ENCODE results near the gene SLC35B1. TPM values are rescaled to one million over a fixed set of nuclear protein-coding genes. Genes with fewer than 3 reads are reported as not detected.
A peak's percentile ranks its signal among the peaks of the same experiment; 100 is the strongest.

The SLC35B1 gene
- total RNA-seq: 67.4 and 72.2 TPM in 2 replicates
- long read RNA-seq, transcript SLC35B1-220 (9 exons, 1,611 nt): major isoform, 40 of 88 reads
- long read RNA-seq, transcript SLC35B1-209 (9 exons, 1,320 nt): minor isoform, 16 of 88 reads
- long read RNA-seq, partial matches to known transcripts: 2 of 88 reads
- long read RNA-seq, other reads (novel, unspliced or antisense): 30 of 88 reads

GRCh38 chr17:49707608-49708514, at the start of gene SLC35B1:
Gene SLC35B1, minus strand, starts transcription at chr17:49707964. Its CDS starts 131 bp downstream, at chr17:49707833.
- peak; percentile 93 for DNase-seq (ENCODE audit: low spot score, unreplicated experiment)
- H3K4me3 Mint-ChIP-seq (ENCODE audit: low read depth): peak within 1 kb of the TSS; percentile 94
- TF ChIP-seq CTCF (IDR thresholded peaks at IDR 0.05; ENCODE audit: unreplicated experiment): peak; percentile 80
- peak within 1 kb of the TSS; percentile 100 for H3K27ac Mint-ChIP-seq
- H3K4me1 Mint-ChIP-seq (ENCODE audit: low read depth): peaks cover 11% of the 10 kb centered on the region
- no peaks in the 10 kb centered on the region for H3K27me3 Mint-ChIP-seq
- peaks cover 6% of the 10 kb centered on the region for H3K36me3 Mint-ChIP-seq (ENCODE audit: insufficient read depth)
- H3K9me3 Mint-ChIP-seq (ENCODE audit: low read depth): no peaks in the 10 kb centered on the region

- TF ChIP-seq CTCF (IDR thresholded peaks at IDR 0.05; ENCODE audit: unreplicated experiment): no peak
- no peak for DNase-seq (ENCODE audit: low spot score, unreplicated experiment)
- H3K27me3 Mint-ChIP-seq: no peaks in the 10 kb centered on the region
- peaks cover 4% of the 10 kb centered on the region for H3K4me1 Mint-ChIP-seq (ENCODE audit: low read depth)
- H3K9me3 Mint-ChIP-seq (ENCODE audit: low read depth): no peaks in the 10 kb centered on the region
- no peak overlapping the region for H3K4me3 Mint-ChIP-seq (ENCODE audit: low read depth)
- no peak overlapping the region for H3K27ac Mint-ChIP-seq
- H3K36me3 Mint-ChIP-seq (ENCODE audit: insufficient read depth): peaks cover 2% of the 10 kb centered on the region
Observed at GRCh38 chr17:49757151-49757777, 49.5 kb upstream of the SLC35B1 start.

GRCh38 chr17:49756323-49757150, 48.8 kb upstream of the SLC35B1 start:
- no peaks in the 10 kb centered on the region for H3K27me3 Mint-ChIP-seq
- no peak overlapping the region for H3K4me3 Mint-ChIP-seq (ENCODE audit: low read depth)
- no peaks in the 10 kb centered on the region for H3K4me1 Mint-ChIP-seq (ENCODE audit: low read depth)
- no peaks in the 10 kb centered on the region for H3K9me3 Mint-ChIP-seq (ENCODE audit: low read depth)
- no peak for TF ChIP-seq CTCF (IDR thresholded peaks at IDR 0.05; ENCODE audit: unreplicated experiment)
- DNase-seq (ENCODE audit: low spot score, unreplicated experiment): no peak
- peaks cover 2% of the 10 kb centered on the region for H3K36me3 Mint-ChIP-seq (ENCODE audit: insufficient read depth)
- no peak overlapping the region for H3K27ac Mint-ChIP-seq

- Mint-ChIP-seq H3K36me3 (ENCODE audit: insufficient read depth) (peaks cover 2% of the 10 kb centered on the region), H3K4me1 (ENCODE audit: low read depth) (no peaks in the 10 kb centered on the region), H3K27me3 (no peaks in the 10 kb centered on the region), H3K4me3 (ENCODE audit: low read depth) (no peak overlapping the region), H3K27ac (no peak overlapping the region), H3K9me3 (ENCODE audit: low read depth) (no peaks in the 10 kb centered on the region)
- DNase-seq (ENCODE audit: low spot score, unreplicated experiment): no peak
- TF ChIP-seq CTCF (IDR thresholded peaks at IDR 0.05; ENCODE audit: unreplicated experiment): no peak
Observed at GRCh38 chr17:49755663-49756283, 48.0 kb upstream of the SLC35B1 start.
